NCI-H2107 (cell line): ENCODE measurements around the gene PODNL1.
"Not testable (repeated sequence)": the region's sequence is repeated elsewhere in the genome, so short reads cannot be mapped to it uniquely, and the experiment has no call there.

Experiments
- DNase-seq: peaks from one replicate; lab custom pipeline; 2025; lab: John Stamatoyannopoulos, UW

The PODNL1 gene

GRCh38 chr19:13973479-13973878, 35.3 kb upstream of the PODNL1 start:
- not testable (repeated sequence) for DNase-seq

DNA sequence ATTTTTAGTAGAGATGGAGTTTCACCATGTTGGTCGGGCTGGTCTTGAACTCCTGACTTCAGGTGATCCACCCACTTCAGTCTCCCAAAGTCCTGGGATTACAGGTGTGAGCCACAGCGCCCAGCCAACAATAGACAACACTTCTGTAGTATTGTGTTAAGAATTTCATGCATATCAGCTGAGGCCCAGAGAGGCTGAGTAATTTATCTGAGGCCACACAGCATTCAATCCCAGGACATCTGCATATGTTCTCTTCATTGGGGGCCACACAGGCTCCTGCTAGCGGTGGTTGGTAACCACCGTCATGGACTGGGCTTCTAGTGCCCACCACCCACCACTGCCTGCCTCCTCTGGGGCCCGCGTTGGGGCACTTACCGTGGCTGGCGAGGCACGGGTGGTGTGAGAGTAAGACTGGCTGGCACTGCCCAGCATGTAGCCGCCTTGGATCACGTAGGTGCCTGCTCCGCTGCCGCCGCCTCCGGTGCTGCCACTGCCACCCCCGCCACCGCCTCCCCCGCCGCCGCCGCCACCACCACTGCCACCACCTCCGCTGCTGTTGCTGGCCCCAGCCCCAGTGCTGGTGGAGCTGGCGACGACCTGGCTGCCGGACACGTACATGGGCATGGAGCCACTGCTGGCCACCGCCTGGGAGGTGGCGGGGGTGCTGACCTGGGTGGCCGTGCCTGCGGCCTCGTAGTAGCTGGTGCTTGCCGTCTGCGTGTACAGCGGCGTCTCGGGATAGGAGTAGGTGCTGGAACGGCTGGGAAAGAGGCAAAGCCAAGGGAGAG, 34.3 kb upstream of the PODNL1 start:
- no peak for DNase-seq

DNA sequence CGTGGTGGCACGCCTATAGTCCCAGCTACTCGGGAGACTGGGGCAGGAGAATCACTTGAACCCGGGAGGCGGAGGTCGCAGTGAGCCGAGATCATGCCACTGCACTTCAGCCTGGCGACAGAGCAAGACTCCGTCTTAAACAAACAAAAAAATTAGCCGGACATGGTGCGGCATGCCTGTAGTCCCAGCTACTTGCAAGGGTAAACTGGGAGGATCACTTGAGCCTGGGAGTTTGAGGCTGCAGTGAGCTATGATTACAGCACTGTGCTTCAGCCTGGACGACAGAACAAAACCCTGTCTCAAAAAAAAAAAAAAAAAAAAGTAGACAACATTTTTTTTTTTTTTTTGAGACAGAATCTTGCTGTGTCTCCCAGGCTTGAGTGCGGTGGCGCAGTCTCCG, 33.7 kb upstream of the PODNL1 start:
- not testable (repeated sequence) for DNase-seq

GRCh38 chr19:13969897-13970296, 31.7 kb upstream of the PODNL1 start:
- DNase-seq = no peak

- no peak for DNase-seq
Measured at GRCh38 chr19:13968999-13969398, 30.8 kb upstream of the PODNL1 start.

- DNase-seq = no peak
Measured at GRCh38 chr19:13968383-13968935, 30.2 kb upstream of the PODNL1 start.

DNA sequence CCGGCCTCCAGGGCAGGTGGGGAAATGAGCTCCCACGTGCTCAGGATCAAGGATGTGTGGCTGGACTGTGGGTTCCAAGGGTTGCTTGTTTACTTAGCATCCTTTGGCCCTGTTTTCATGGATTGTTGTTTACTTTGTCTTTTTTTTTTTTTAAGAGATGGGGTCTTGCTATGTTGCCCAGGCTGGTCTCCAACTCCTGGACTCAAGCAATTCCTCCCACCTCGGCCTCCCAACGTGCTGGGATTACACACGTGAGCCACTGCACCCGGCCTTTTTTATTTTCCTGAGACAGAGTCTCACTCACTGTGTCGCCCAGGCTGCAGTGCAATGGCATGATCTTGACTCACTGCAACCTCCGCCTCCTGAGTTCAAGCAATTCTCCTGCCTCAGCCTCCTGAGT, 29.0 kb upstream of the PODNL1 start:
- not testable (repeated sequence) for DNase-seq

- DNase-seq = no peak
Measured at GRCh38 chr19:13966684-13967128, 28.5 kb upstream of the PODNL1 start.

DNA sequence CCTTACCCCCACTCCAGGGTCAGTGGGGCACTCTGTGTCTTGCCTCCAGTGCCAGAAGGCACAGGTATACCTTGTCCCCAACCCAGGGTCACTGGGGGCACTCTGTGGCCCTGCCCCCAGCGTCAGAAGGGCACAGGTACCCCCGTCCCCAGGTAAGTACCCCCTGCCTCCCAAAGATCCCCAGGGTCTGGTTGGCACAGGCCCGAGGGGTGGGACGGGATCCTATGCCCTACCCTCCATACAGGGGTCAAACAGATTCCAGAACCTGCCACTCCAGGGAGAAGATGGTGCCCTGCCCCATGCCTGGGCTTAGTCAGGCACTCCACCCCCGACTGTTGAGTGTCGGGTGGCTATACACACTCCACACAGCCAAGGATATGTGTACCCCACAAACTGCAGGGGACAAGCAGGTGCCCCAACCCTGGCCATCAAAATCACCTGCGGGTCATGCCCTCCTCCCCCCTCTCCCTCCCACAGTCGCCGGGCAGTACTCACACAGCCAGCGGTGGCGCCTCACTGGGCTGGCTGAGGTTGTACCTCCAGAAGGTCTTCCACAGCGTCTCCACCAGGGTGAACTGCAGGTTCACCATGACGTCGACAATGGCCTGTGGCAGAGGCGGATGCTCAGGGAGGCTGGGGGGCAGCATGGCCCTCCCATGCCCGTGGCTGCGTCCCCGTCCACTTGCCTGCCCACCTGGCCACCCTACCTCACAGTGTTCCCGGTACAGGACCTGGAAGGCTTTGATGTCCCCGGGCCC, 27.9 kb upstream of the PODNL1 start:
- no peak for DNase-seq

DNA sequence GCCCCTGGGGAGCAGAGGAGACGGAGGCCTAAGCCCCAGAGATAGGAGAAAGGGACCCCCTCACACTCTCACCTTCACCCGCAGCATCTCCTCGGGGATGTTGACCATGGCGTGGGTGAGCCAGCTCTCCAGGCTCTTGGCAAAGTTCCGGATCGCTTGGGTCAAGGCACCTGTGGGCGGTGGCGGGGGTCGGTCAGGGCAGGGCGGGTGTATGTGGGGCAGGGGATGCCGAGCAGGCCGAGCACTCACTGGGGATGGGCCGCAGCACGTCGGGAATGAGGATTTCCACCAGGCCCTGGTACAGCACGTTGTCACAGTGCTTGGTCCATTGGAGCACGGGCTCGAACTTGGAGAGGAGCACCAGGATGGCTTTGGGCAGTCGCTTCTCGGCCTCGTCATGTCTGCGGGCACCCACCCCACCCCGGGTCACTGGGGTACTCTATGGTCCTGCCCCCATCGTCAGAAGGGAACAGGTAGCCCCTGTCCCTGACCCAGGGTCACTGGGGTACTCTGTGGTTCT, 27.2 kb upstream of the PODNL1 start:
- DNase-seq = no peak

DNA sequence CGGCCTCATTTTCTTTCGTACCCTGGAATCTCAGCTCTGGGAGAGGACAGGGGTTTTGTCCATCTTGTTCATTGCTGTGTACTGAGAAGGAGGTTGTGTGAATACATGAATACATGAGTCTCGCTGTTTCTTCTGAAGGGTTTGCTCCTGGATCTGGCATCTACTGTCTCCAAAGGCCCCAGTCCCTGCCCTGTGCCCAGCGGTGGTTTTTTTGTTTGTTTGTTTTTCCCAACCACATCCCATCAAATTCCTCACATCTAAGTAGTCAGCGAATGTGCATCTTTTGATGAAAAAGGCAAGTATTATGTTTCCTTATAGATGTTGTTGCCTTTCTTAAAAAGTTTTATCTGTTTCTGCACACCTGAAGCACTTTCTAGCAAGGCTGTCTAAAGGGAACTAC, 26.6 kb upstream of the PODNL1 start:
- no peak for DNase-seq

GRCh38 chr19:13963603-13964105, 25.4 kb upstream of the PODNL1 start:
- no peak for DNase-seq

GRCh38 chr19:13962699-13963602, 24.7 kb upstream of the PODNL1 start:
- DNase-seq = no peak

DNA sequence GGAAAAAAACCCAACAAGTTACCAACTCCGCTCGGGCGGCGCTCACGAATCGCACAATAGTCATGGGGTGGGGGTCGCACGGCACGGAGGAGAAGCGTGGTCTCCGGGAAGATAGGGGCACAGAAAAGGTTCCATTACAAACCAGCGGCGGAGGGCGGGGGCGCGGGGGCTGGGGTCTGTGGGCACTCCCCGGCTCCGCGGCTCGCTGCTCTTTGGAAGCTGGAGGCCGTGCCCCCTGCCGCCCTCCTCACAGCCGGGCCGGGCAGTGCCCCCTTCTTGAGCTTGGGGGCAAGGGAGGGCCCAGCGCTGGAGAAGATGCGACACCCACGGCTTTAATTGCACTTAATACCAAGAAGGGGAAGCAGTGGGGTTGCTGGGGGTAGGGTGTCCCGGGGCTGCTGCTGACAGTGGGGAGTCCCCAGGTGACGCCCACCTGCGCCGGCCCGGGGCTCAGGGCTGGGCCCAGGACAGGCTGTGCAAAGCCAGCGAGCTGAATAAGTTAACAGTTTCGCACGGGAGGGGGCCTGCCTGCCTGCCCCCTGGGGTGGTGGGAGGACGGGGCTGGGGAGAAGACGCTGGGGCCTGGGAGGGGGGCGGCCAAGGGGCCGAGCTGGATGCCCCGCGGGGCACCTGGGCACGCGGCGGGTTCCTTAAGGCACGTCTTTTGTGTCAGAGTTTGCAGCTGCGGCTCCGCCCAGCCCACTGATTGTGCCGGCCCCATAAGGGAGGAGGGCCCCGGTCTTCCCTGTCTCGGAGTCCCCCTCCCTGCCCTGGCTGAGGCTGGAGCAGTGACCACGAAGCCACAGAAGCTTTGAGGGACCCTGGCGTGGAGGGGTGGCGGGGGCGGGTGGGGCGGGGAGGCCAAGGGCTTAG, 23.8 kb upstream of the PODNL1 start:
- no peak for DNase-seq

DNA sequence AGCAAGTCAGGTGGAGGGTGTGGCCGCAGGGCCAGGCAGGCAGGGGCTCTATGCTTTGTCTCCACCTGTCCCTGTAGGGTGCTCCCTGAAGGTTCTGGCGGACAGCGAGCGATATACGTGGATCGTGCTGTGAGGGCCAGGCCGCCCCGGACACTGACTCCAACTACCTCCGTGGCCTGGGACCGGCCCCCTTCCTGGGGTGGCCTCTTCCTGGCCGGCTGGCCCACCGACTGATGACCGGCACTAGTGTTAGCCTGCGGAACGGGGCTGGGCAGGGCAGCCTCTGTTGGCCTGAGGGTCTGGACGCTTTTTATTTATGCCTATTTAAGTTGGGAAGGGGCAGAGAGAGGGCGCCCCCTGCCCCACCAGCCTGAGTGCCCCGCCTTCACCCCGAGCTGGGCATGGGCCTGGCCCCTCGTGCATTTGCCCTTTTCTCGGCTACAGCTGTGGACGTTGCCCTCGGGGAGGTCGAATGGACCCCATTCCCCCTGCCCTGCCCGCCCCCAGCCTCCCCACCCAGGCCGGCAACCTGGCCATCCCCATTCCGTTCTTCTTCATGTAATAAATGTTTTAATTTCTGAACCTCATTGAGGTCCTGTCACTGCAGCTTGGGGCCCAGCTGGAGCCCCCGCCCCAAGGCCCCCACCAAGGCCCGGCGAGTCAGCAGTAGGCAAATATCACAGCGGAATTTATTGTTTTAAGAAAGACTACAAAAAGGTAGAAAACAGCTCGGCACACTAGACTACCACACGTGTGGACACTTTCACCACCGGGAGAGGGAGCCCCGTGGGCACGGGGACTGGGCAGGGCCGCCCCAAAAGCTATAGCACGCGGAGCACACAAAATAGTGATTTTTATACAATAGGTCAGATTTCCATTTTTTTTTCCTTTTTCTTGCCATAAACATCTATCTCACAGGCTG, 22.9 kb upstream of the PODNL1 start:
- no peak for DNase-seq

DNA sequence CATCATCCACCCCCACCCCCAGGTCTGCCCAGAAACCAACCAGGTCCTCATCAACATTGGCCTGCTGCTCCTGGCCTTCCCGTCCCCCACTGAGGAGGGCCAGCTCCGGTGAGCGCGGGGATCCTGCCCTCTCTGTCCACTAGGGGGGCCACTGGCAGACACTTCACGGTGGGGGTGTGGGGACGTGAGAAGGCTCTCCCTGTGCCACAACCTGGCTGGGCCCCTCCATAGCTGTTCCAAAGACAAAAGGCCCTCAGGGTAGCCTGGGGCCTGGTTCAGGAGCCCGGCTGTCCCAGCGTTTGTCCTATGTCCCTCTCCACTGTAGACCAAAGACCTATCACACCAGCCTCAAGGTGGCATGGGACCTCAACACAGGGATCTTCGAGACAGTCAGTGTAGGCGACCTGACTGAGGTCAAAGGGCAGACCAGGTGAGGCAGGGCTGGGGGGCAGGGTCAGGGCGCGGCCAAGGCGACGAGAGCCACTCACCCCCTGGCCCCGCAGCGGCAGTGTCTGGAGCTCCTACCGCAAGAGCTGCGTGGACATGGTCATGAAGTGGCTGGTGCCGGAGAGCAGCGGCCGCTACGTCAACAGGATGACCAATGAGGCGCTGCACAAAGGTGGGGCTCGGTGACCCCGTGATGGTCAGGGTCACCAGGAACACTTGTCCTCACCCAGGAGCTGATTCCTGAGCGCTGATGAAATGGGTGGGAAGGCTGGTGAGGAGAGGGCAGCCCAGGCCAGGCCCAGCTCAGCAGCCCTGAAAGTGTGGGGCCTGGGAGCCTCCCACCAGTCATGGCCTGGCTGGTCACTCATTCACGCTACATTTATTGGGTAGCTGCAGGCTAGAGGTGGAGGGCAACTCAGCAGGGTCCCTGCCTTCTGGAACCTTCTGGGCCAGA, 22.0 kb upstream of the PODNL1 start:
- no peak for DNase-seq

GRCh38 chr19:13959141-13959961, 21.1 kb upstream of the PODNL1 start:
- DNase-seq = no peak

- no peak for DNase-seq
Measured at GRCh38 chr19:13958043-13958442, 19.8 kb upstream of the PODNL1 start.
